T-helper 1 cell (primary cell): ENCODE results near the gene POU5F2.

ENCODE experiments used
- DNase-seq, 5 donors: peaks; one replicate each; pipeline ENCODE4 v3.0.0-alpha.2; 2012 to 2020

The POU5F2 gene

DNA sequence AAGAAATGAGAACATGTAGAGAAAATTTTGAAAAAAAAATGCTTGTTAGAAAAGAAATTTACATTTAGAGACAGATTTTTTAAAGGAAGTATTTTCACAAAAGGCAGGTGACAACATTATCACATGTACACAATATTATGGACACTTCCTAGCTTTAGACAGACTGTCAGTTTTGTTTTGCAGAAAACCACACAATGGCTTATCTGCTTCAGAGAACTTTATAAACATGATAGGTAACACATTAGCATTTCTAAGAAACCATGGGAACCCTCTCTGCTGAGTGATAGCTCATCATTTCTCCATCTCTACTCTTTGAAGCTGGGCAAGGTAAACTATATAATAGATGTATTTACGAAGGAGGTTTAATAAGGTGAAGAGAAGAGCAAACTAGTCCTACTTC, 25.6 kb downstream of the POU5F2 start:
- no peak for DNase-seq

DNA sequence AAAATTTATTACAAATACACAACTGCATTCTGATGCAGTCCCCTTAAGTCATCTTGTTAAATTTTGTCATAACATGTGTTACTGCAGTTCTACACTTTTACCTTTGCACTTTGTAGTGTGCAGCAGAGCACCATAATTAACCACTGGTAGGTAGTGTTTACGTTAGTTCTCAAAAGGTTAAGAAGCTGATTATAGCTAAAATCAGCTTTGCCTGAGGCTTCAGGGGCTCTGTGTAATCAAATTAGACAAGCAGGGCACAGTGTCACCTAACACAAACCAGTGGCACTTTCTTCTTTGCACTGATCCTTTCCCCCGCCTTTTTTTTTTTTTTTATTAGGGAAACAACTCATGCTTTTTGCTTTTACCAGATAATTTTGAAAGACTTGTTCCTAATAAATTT, 26.1 kb downstream of the POU5F2 start:
- DNase-seq, result no peak

DNA sequence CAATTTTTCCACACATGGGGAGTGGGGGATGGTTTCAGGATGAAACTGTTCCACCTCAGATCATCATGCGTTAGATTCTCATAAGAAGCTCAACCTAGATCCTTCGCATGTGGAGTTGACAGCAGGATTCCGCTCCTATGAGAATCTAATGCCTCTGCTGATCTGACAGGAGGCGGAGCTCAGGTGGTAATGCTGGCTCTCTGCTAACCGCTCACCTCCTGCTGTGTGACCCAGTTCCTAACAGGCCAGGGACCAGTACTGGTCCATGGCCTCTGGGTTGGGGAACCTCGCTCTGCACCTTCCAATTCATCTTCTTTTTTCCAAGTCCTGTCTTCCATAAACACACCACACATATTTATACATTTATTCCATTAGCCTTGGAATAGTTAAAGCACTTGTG, 33.0 kb downstream of the POU5F2 start:
- DNase-seq, result no peak

DNA sequence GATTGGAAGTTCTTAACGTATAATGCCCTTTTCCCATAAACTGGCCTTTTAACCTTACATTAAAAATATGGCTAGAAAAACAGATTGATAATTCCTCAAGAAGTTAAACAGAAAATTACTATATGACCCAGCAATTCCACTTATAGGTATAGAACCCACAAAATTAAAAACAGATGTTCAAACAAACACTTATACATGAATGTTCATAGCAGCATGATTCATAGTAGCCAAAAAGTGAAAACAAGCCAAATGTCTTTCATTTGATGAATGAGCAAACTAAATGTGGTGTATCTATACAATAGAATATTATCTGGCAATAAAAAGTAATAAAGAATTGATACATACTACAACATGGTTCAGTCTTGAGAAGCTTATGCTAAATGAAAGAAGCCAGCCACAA, 35.5 kb downstream of the POU5F2 start:
- no peak for DNase-seq

DNA sequence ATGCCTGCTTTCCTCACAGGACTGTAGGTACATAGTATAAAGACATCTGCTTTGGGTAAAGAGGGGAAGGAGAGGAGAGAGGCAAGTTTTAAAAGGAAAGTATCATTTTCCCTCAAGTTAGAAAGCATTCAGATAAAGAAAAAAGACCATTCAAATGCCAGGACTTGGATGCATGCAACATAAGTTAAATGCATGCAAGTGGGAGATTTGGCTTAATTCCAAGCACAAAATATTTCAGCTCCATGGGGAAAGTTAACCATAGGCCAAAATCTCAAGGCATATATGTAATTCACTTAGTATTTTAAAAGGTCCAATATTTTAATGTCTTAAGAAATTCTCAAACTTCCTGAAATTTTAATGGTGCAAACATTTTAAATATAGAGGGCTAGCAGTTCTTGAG, 36.4 kb downstream of the POU5F2 start:
- no peak for DNase-seq

DNA sequence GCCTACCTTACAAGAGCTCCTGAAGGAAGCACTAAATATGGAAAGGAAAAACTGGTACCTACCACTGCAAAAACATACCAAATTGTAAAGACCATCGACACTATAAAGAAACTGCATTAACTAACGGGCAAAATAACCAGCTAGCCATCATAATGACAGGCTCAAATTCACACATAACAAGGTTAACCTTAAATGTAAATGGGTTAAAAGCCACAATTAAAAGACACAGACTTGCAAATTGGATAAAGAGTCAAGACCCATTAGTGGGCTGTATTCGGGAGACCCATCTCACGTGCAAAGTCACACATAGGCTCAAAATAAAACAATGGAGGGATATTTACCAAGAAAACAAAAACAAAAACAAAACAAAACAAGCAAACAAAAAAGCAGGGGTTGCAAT, 49.4 kb downstream of the POU5F2 start:
- DNase-seq, result no peak
